Gastrocnemius medialis (tissue), 4 donors: ENCODE results near the gene PLXDC2. TPM values are rescaled to one million over a fixed set of nuclear protein-coding genes. Genes with fewer than 3 reads are reported as not detected.
A peak's percentile ranks its signal among the peaks of the same experiment; 100 is the strongest.

Source experiments
- ATAC-seq, 2 donors: fragments of 150-250 bp; one replicate each; pipeline ENCODE4 v1.9.1; 2016
- DNase-seq, 2 donors: peaks; one replicate each; pipeline ENCODE4 v3.0.0-alpha.2; 2019
- H3K27ac ChIP-seq, 4 donors: fragments of 200-600 bp; sonication (generic); 1 replicate in 1 of 4; 2 replicates in 3 of 4; pipeline ENCODE4 v1.5.1; 2016 to 2018; ENCODE audit warnings: mild to moderate bottlenecking in 2 of 4, moderate library complexity in 1 of 4
- H3K27me3 ChIP-seq, 3 donors: fragments of 200-600 bp; sonication (generic) in 2 of 3; 1 replicate in 1 of 3; 2 replicates in 2 of 3; pipeline versions ENCODE4 v1.5.1 to v1.6.0; 2016 to 2019; ENCODE audit warnings: mild to moderate bottlenecking in 1 of 3, moderate library complexity in 1 of 3
- H3K36me3 ChIP-seq, 2 donors: fragments of 200-600 bp; sonication (generic) in 1 of 2; one replicate each; pipeline ENCODE4 v1.5.1; 2017 to 2018
- H3K4me1 ChIP-seq, 2 donors: fragments of 200-600 bp; sonication (generic) in 1 of 2; one replicate each; pipeline ENCODE4 v1.5.1; 2016 to 2017; ENCODE audit warnings: mild to moderate bottlenecking in 2 of 2
- H3K4me3 ChIP-seq, 4 donors: fragments of 200-600 bp; sonication (generic) in 3 of 4; 1 replicate in 1 of 4; 2 replicates in 3 of 4; pipeline ENCODE4 v1.5.1; 2016 to 2019; ENCODE audit warnings: mild to moderate bottlenecking in 2 of 4
- H3K9me3 ChIP-seq, 3 donors: fragments of 200-600 bp; sonication (generic) in 2 of 3; 1 replicate in 1 of 3; 2 replicates in 2 of 3; pipeline ENCODE4 v1.5.1; 2016 to 2019
- CTCF ChIP-seq, 5 experiments: fragments of 450-650 bp in 3 of 5; fragments of 200-600 bp in 2 of 5; sonication (generic) in 2 of 5; IDR thresholded peaks in 4 of 5; conservative IDR thresholded peaks in 1 of 5; 1 replicate in 4 of 5; 2 replicates in 1 of 5; pipeline ENCODE4 v1.5.1; 2016 to 2019; ENCODE audit warnings: antibody characterized with exemption in 5 of 5, mild to moderate bottlenecking in 3 of 5, moderate library complexity in 3 of 5
- POLR2A ChIP-seq, 2 donors: fragments of 450-650 bp; IDR thresholded peaks; one replicate each; pipeline ENCODE4 v1.6.1; 2017; ENCODE audit warnings: antibody characterized with exemption in 2 of 2, mild to moderate bottlenecking in 2 of 2, moderate library complexity in 2 of 2
- in situ Hi-C, 4 donors: fragments of 200-750 bp; cut with MboI; loops; one replicate each; pipeline versions ENCODE4 v1.15.0 to v1.8.0; 2017; ENCODE audit warnings: low sequenced_read_pairs in 4 of 4
- intact Hi-C: fragments of 100-400 bp; cut with DNase I; formaldehyde crosslinking; loops from one replicate; pipeline ENCODE4 v1.15.1; 2023; ENCODE audit warnings: low total_unique reads
- total RNA-seq, 4 donors: library from RNA; depleted of rRNA; stranded (reverse); fragments of >200 nt; gene quantifications; one replicate each; pipeline versions ENCODE4 v1.1.0 to v1.2.3, GENCODE V29; 2016

Gene PLXDC2
- total RNA-seq, 4 donors from 2014 or later, result 13.9 to 19.6 (median 15.0) TPM

GRCh38 chr10:19791032-19791431 lies 25.2 kb upstream of the PLXDC2 start:
- no peak overlapping the region for H3K27ac ChIP-seq
- DNase-seq (no peak), ATAC-seq (peak in 1 of 2 donors; percentile 68)
- in situ Hi-C loops (loop anchor here in 1 of 4 donors (25.0 kb wide), 1 partner anchor 379 kb away; no protein-coding TSS in a partner anchor), intact Hi-C loops (no loop called here)
- no peaks in the 10 kb centered on the region for H3K9me3 ChIP-seq
- no peaks in the 10 kb centered on the region for H3K4me1 ChIP-seq
- no peaks in the 10 kb centered on the region for H3K27me3 ChIP-seq
- no peak for TF ChIP-seq POLR2A (IDR thresholded peaks at IDR 0.05)
- TF ChIP-seq CTCF (IDR thresholded peaks at IDR 0.05 in 4 of 5, conservative IDR thresholded peaks at IDR 0.05 in 1 of 5), result no peak
- no peaks in the 10 kb centered on the region for H3K36me3 ChIP-seq
- no peak overlapping the region for H3K4me3 ChIP-seq

GRCh38 chr10:19795684-19796083 lies 20.5 kb upstream of the PLXDC2 start:
- no peak overlapping the region for H3K4me3 ChIP-seq
- H3K4me1 ChIP-seq, result no peaks in the 10 kb centered on the region
- no peaks in the 10 kb centered on the region for H3K36me3 ChIP-seq
- H3K27me3 ChIP-seq, result no peaks in the 10 kb centered on the region
- no peak overlapping the region for H3K27ac ChIP-seq
- in situ Hi-C loops (loop anchor here in 2 of 4 donors (5.0 to 25.0 kb wide), 2 partner anchors 383 to 388 kb away; no protein-coding TSS in a partner anchor), intact Hi-C loops (no loop called here)
- DNase-seq, result no peak
- H3K9me3 ChIP-seq, result no peaks in the 10 kb centered on the region
- no peak for ATAC-seq
- TF ChIP-seq POLR2A (IDR thresholded peaks at IDR 0.05), result no peak
- TF ChIP-seq CTCF (IDR thresholded peaks at IDR 0.05 in 4 of 5, conservative IDR thresholded peaks at IDR 0.05 in 1 of 5), result no peak

DNA sequence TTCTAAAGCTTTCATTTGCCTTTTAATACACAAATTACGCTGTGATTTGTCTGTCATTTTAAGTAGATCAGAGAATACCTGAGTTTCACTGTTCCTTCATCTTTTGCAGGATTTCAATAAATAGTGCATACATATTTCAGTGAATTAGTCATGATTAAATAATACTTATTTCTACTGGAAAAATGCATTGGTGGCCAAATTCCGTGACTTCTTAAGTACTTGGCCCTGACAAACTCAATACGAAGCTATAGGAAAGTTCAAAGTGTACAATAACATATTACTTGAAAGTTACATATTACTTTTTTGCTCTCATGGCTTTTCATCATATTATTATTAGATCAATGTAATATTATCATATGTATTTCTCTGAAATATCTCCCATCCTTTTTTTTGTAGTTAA lies 16.1 kb upstream of the PLXDC2 start:
- TF ChIP-seq CTCF (IDR thresholded peaks at IDR 0.05 in 4 of 5, conservative IDR thresholded peaks at IDR 0.05 in 1 of 5) (no peak), POLR2A (IDR thresholded peaks at IDR 0.05) (no peak)
- Histone ChIP-seq H3K27me3 (no peaks in the 10 kb centered on the region), H3K36me3 (no peaks in the 10 kb centered on the region), H3K27ac (no peak overlapping the region), H3K4me3 (no peak overlapping the region), H3K4me1 (no peaks in the 10 kb centered on the region), H3K9me3 (no peaks in the 10 kb centered on the region)
- ATAC-seq, result no peak
- intact Hi-C loops (no loop called here), in situ Hi-C loops (loop anchor here in 1 of 4 donors (25.0 kb wide), 1 partner anchor 1138 kb away; the partner anchor contains the start of genes ARL5B and NSUN6)
- no peak for DNase-seq

GRCh38 chr10:19801369-19801768 lies 14.9 kb upstream of the PLXDC2 start:
- ATAC-seq (no peak), DNase-seq (no peak)
- TF ChIP-seq POLR2A (IDR thresholded peaks at IDR 0.05) (no peak), CTCF (IDR thresholded peaks at IDR 0.05 in 4 of 5, conservative IDR thresholded peaks at IDR 0.05 in 1 of 5) (no peak)
- H3K27ac ChIP-seq, result no peak overlapping the region
- intact Hi-C loops (no loop called here), in situ Hi-C loops (loop anchor here in 1 of 4 donors (25.0 kb wide), 1 partner anchor 1139 kb away; the partner anchor contains the start of genes ARL5B and NSUN6)
- no peaks in the 10 kb centered on the region for H3K4me1 ChIP-seq
- no peaks in the 10 kb centered on the region for H3K27me3 ChIP-seq
- no peaks in the 10 kb centered on the region for H3K9me3 ChIP-seq
- H3K36me3 ChIP-seq, result no peaks in the 10 kb centered on the region
- H3K4me3 ChIP-seq, result no peak overlapping the region

DNA sequence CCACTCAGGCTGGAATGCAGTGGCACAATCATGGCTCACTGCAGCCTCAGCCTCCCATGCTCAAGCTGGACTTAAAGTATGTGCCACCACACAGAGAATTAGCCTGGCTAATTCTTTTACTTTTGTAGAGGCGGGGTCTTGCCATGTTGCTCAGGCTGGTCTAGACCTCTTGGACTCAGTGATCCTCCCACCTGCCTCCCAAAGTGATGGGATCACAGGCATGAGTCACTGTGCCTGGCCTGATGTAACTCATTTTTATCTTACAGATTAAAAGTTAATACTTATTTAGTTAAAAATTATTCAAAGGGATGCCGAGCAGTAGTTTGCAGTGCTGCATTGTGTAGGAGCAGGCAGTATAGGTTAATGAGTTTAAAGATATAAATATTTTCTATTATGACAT lies 12.6 kb upstream of the PLXDC2 start:
- no peaks in the 10 kb centered on the region for H3K36me3 ChIP-seq
- in situ Hi-C loops, result loop anchor here in 1 of 4 donors (25.0 kb wide), 1 partner anchor 1141 kb away; the partner anchor contains the start of genes ARL5B and NSUN6
- no peaks in the 10 kb centered on the region for H3K9me3 ChIP-seq
- H3K4me1 ChIP-seq, result no peaks in the 10 kb centered on the region
- H3K27ac ChIP-seq, result no peak overlapping the region
- H3K27me3 ChIP-seq, result no peaks in the 10 kb centered on the region
- no peak for TF ChIP-seq CTCF (IDR thresholded peaks at IDR 0.05 in 4 of 5, conservative IDR thresholded peaks at IDR 0.05 in 1 of 5)
- TF ChIP-seq POLR2A (IDR thresholded peaks at IDR 0.05), result no peak
- H3K4me3 ChIP-seq, result no peak overlapping the region
- intact Hi-C loops, result no loop called here
- ATAC-seq, result no peak
- no peak for DNase-seq
